ENCODE results near the gene ZNF521. TPM values are rescaled to one million over a fixed set of nuclear protein-coding genes. Genes with fewer than 3 reads are reported as not detected.

Gene ZNF521
- total RNA-seq, 1 donor from 2014 or later: 24.5 TPM

DNA sequence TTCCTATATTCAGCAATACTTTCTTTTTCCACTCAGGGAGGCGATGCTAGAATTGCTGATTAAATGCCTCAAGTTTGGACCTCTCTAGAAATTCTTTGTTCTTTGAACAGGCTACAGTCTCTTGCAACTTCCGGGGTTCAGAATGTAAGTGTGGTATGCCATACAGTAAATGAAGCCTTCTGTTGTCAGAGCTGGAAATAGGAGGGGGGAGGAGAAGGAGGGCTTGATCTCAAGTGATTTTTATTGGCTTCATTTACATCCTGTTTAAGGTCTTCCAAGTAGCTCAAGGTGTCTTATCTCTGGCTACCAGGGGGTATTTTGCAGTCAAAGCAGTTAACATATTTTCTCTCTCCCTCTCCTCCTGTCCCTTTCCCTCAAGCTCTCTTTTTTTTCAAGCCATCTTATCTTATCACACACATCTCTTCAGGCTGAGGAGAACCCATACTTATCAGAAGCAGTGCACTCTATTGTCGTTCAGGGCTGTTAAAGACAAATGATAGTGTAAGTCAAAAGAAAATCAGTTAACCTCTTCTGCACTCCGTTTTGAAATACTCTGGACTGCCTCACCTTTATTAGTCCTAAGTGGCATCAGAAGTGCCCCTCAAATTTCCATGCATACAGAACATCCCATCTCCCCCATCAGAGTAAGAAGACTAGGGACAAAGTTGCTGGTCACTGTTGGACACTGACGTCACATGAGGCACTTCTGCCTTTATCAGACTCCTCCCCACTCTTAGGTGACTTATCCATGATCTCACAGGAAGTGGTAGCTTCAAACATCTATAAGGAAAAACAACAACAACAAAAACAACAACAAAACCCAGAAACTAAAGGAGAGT lies 112.2 kb downstream of the ZNF521 start:
- intact Hi-C loops (cut with DNase I): no loop called here
- ATAC-seq (ENCODE audit: poor library complexity): no peak

DNA sequence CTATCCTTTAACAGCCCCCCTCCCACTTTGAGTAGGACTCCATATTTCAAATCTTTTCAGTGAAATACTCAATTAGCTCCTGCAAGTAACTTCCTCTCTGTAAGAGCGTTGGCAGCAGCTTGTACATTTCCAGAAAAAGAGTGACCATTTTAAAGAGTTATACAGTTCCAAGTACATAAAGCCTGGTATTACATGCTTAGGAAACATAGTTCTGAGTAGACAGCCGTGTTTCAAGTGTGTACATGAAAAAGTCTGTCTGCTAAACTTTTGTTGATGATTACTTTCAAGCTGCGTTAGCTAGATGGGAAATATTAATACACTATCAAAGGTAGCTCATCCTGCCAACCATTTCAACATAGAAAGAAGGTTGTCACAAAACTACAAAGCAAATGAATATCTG lies 112.8 kb downstream of the ZNF521 start:
- no peak for ATAC-seq (ENCODE audit: poor library complexity)
- DNase-seq: no peak
- intact Hi-C loops (cut with DNase I): no loop called here

More for the DNA sequence above, 112.2 kb downstream of the ZNF521 start:
- DNase-seq: no peak

DNA sequence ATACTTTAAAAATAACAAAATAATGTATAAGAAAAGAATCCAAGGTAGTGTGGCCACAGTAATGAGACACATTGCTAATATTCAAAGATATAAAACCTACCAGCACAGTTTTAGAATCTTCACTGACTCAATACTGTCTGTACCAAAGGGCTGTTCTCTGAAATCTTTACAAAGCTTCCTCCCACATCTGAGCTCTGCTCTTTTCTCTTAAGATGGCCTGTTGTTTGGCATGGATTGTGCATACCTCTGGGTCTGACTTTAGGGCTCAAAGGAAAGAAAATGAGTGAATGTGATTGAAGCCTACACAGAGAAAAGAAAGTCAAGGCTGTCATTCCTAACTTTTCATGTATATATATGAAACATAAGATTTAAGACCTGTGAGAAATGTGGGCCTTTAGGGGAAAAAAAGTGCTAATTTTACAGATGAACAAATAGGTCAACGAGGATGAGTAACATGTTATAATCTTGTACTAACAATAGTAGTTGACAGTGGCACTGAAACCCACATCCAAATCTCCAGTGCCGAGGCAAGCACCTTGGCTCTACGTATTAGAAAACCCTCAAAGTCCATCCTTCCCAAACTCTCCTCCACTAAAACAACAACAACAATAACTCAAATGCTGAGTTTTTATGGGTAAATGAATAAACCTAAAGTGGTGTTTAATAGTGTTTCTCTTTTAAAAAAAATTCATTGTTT lies 114.2 kb downstream of the ZNF521 start:
- intact Hi-C loops (cut with DNase I): no loop called here
- ATAC-seq (ENCODE audit: poor library complexity) (no peak), DNase-seq (no peak)

DNA sequence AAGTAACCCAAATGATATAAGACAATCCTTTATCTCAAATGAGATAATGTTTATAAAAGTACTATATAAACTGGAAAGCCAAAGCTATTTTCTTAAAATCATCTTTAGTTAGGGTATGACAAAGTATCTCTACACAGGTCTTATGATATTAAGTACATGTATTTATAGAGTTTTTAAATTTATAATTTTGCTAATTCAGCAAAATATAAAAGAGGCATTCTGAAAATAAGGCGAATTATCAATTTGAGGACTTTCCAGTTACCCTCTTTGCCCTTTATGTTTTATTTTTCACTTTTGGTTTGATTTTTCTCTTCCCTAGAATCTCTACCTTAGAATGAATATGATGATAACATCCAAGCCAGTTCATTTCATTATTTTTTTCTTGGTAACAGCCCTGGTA lies 115.2 kb downstream of the ZNF521 start:
- intact Hi-C loops (cut with DNase I): no loop called here
- DNase-seq (no peak), ATAC-seq (ENCODE audit: poor library complexity) (no peak)

DNA sequence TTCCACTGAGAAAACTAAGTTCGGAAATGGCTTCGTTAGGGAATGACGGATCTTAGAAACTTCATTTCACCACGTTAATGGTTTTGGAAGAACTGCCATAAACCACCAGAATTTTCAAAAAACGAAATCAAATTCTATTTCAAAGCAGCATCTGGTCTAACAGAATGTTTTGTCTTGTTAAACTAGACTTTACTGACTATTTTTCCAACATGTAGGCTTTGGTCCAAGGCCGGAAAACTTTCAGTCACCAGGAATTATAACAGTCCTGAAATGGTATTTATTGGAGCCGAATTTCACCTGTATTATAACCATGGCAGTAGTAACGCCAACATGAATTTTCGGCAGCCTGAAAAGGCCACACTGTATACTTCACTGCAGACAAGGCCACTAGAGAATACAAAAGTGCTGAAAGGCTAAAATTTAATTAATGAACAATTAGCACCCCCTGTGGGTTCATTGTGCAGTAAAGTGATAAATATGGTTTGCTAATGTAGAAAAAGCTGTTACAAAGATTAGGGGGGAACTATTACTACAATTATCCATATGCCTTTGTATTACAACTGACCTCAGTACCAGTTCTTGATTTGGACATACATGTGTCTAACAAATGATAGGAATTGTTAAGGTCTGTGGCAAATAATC lies 116.4 kb downstream of the ZNF521 start:
- no peak for DNase-seq
- intact Hi-C loops (cut with DNase I): no loop called here
- no peak for ATAC-seq (ENCODE audit: poor library complexity)

DNA sequence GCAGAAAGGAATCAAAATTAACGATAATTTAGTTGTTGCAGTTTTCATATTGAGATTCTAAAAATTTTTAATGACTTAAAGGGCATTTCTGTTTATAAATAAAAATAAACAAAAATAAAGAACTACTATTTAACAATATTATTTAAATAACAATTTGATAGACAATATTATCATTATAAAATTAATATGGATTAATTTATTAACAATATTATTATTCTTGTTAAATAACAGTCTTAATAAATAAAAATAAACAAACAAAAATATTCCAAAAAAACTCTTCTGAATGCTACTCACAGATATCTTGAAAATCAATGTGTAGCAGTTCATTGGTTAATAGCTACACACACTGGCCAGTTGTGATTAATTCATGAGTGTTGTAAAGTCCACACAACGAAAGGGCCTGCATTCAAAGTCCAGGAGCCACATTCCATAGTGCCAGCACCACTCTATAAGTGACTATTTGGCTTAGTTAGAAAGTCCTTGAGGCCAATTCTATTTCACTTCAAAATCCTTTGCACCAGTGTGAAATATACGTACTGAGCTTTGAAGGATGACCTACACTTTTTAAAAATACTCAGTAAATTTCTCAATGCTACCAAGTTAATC lies 117.1 kb downstream of the ZNF521 start:
- DNase-seq: no peak
- intact Hi-C loops (cut with DNase I): no loop called here
- ATAC-seq (ENCODE audit: poor library complexity): no peak

DNA sequence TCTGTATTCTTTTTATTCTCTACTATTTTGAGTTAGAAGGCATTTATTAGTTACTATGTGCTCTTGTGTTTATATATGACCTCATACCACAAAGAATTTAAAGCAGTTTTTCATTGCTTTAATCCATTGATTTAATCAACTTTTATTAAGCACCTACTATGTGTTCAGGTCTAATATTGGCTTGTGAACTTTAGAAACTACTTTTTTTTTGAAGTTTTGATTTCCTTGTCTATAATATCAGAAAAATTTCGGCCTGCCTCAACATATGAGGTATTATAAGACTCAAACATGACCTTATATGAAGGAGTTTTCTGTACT lies 117.7 kb downstream of the ZNF521 start:
- intact Hi-C loops (cut with DNase I): no loop called here
- DNase-seq: no peak
- ATAC-seq (ENCODE audit: poor library complexity): no peak

DNA sequence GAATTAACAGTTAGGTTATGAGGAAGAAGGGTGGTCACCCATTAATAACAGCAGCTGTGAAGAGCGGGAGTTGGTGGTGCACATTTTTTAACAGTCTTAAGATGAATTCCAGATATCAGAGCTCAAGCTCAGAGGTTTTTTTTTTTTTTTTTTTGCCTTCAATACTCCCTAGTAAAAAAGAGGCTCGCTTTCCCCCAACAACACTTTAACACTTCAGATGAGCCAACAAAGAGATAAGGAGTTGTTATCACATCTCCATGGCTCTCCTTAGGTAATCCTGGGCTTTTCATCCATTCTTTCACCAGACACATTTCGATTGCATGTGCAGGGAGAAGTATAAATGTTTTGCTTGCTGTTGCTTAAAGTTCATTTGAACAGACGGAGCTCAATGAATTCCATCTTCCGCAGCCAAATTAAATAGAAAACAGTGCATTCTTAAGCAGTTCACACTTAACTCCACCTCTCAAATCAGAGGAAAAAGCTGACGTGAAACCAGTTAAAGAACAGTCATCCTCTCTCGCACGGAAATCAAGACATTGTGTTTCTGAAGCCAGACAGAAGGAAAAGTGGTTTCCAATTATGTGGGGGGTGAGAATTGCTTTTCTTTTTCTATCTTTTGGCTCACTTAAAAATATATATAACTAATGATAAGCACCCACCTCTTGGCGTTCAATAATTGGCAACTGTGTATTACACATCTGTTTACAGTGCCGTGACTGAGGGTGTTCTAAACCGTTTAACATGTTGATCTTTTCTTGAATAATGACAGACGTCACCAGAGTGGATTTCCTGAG lies 118.2 kb downstream of the ZNF521 start:
- ATAC-seq (ENCODE audit: poor library complexity): peak; percentile 20
- intact Hi-C loops (cut with DNase I): no loop called here
- no peak for DNase-seq

DNA sequence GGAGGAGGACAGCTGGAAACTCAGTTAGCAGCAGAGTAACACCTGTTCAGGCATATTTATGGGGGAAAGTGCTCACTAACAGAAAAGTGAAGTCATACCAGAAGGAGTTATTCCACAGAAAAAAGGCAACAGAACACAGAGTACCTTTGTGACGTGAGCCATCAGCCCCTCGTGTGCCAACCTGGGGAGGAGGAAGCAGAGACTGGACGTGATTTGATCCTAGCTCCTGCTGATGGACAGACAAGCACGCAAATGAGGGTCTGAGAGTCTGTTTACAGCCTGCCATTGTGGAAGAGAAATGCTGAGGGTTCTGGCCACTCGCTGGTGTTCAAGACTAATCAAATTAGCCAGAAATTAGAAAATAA lies 120.7 kb downstream of the ZNF521 start:
- intact Hi-C loops (cut with DNase I): no loop called here
- ATAC-seq (ENCODE audit: poor library complexity): peak; percentile 1
- DNase-seq: peak; percentile 41

DNA sequence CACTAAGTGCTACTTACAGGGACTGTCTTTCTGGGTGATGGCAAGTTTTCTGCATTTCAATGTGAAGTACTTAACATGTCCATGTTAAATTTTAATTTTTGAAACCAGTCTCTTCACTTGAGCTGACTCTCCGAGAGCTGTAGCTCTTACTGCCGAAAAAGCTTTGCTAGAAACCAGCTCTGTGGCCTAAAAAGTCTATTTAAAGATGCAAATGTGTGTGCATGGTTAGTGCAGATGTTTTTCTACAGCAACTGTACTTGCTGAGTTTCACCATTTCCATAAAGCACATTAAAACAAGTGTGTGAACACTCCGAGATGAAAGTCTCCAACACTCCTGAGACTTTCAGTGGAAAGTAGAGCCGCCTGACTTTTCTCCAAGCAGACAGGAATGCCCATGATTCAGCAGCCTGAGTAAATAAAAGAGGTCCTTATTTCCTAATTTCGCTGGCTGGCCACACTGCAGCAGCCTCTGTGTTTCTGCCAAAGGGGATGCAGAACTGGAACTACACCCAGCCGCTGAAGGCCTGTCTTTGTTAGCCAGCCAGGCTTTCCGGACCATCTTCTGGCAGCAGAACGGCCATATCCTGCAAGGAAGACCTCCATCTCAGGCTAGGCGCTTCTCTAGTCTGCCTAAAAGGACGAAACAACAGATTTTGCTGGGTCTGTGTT lies 121.2 kb downstream of the ZNF521 start:
- DNase-seq (peak; percentile 81), ATAC-seq (ENCODE audit: poor library complexity) (peak; percentile 82)
- intact Hi-C loops (cut with DNase I): no loop called here

DNA sequence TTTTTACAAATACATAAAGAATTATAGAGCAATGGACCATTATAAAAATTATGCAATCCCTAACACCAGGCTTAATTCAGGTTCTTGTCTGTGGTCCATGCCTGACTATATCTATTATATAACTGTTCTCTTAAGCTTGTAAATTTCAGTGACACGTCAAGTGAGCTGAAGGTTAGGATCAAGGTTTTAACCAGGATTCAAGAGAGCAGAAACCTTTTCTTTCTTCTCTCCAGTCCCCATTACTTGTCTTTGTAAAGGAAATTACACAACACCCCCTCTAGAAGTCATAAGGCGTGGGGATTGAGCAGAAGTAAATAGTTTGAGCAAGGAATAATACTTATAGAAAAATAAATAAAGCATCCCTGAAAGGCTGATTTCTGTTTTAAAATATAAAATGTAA lies 122.0 kb downstream of the ZNF521 start:
- DNase-seq (no peak), ATAC-seq (ENCODE audit: poor library complexity) (peak; percentile 55)
- intact Hi-C loops (cut with DNase I): no loop called here

DNA sequence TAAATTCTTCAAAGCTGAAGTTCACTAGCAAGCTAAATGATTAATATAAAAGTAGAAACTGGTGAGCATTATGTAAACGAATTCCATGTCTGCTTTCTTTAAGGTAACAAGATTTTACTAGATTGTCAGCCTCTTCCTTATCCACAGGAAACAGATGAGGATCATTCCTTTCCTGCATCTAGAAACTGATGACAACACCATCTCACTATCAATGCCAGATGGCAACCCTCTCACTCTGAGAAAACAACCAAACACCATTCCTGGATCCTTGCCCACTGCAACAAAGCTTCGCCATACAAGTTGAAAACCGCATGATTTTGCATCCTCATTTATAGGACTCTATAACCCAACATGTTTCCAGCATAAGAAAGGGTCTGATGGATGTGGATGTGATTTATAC lies 122.9 kb downstream of the ZNF521 start:
- intact Hi-C loops (cut with DNase I): no loop called here
- ATAC-seq (ENCODE audit: poor library complexity) (no peak), DNase-seq (no peak)

DNA sequence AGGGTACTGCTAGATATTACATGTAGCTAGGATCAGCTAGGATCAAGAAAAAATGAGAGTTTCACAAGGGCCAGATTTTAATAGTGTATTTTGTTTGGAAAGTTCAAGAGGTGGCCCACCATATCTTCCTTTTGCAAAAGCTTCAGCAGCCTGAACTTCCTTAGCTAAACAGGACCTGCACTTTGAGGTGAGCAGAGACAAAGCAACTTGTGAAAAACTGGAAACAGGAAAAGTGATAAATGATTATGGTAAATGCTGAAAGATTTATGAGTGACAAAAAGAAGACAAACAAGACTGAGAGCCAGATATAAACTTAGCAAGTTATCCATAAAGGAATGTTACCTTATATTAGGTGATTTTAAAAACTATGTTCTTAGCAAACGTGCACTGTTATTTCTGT lies 123.6 kb downstream of the ZNF521 start:
- intact Hi-C loops (cut with DNase I): no loop called here

DNA sequence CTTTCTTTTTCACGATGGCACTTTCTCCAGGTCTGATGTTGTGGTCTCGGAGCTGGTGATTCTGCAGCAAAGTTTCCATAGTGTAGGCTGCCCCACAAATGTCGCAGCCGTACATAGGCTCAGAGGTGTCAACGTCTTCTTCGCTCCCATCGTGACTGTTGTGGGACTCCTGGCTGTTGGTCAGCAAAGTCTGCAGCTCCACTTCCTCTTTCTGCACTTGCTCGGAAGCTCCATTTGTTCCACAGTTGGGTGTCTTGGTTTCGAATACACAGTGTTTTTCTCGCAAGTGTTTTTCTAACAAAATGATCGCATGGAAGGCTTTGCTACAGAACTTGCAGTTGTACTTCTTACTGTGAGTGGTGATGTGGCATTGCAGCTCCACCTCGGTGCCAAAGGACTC lies 126.8 kb downstream of the ZNF521 start:
- intact Hi-C loops (cut with DNase I): no loop called here

More for the DNA sequence above, 123.6 kb downstream of the ZNF521 start:
- DNase-seq: no peak
- ATAC-seq (ENCODE audit: poor library complexity): no peak

DNA sequence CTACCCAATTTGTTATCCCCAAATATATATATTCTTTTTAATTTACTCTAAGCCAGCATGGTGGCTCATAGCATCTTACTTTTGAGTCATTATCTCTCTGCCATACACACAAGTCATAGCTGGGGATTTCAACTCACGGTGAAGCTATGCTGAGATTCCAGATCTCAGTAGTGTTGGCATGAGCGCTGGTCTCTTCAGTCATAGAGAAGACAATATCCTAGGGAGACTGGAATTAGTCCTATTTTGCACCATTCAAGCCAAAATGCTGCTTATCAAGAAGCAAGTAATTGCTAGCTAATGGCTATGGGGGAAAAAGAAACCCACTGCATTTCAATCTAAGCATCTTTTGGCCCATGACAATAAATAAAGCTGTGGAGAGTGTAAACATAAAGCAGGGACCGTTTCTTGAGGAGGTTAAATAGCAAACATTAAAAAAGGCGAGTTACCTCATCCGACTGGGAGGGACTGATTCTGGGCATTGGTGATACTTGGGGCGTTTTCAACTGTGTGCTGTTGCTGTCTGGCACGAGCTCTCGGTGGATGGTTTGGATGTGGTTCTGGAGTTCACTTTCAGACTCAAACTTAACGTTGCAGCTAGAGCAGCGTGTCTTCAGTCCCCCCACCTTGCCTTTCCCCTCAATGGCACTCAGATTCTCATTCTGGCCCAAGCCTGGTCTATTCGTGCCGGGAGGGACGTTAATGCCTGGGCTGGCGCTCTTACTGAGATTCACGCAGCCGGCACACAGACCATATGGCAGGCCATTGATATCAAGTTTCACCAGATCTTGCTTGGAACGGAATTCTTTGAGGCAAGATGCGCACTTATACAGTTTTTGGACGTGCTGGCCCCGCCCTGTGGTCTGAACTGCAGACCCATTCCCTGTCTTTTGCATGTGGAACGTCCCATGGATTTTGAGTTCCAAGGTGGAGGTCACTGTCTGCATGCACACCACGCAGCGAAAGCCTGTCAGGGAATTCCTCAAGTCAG lies 127.8 kb downstream of the ZNF521 start:
- DNase-seq (peak; percentile 46), ATAC-seq (ENCODE audit: poor library complexity) (peak; percentile 69)
- intact Hi-C loops (cut with DNase I): no loop called here

More for the DNA sequence above, 126.8 kb downstream of the ZNF521 start:
- ATAC-seq (ENCODE audit: poor library complexity) (no peak), DNase-seq (no peak)

DNA sequence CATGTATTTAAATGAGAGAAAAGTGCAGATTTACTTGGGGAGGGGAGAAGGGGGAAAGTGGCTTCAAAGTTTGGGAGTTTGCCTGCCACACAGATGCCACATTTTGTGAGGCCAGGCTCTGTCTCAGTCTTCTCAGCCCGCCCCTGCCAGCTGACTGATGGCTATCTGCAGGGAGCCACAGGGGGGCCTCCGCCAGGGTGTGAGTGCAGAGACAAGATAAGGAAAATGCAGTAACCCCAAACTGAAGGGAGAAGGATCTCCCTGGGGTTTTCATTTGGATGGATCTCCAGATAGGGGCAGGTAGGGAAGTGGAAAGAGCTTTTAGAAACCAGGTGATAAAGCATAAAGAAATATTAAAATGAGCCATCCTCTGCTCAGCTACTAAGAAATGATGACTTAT lies 128.8 kb downstream of the ZNF521 start:
- intact Hi-C loops (cut with DNase I): no loop called here
- DNase-seq: peak; percentile 39
- ATAC-seq (ENCODE audit: poor library complexity): no peak

DNA sequence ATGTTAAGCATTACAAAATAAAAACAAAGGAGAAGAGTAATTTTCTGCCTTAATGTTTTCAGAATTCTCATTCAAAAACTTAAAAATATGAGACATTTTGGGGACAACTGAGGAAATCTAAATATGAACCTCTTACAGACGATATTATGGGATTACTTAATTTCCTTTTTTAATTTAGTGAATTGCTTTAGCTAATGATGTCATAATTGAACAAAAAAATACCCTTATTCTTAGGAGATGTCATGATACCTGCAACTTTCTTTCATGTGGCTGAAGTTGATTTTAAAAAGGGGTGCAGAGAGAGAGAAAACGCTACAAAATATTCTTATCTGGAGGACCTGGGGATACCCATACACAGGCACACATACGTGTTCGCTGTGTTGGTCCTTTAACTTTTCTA lies 129.3 kb downstream of the ZNF521 start:
- intact Hi-C loops (cut with DNase I): no loop called here
- DNase-seq (no peak), ATAC-seq (ENCODE audit: poor library complexity) (no peak)
